ENCODE measurements around the gene CRYZL1. TPM values are rescaled to one million over a fixed set of nuclear protein-coding genes. Genes with fewer than 3 reads are reported as not detected.

The CRYZL1 gene
- total and polyA plus RNA-seq, 4 experiments from 2014 or later = 34.4 to 64.2 (median 51.3) TPM

- no peaks in the 10 kb centered on the region for H3K4me1 Mint-ChIP-seq
- Histone ChIP-seq H3K36me3 (ENCODE audit: insufficient read depth, low read length) (no peaks in the 10 kb centered on the region), H3K27ac (ENCODE audit: low read depth, low read length) (no peak overlapping the region), H3K4me1 (ENCODE audit: insufficient read depth, low read length) (no peaks in the 10 kb centered on the region), H3K27me3 (ENCODE audit: insufficient read depth, low read length) (no peaks in the 10 kb centered on the region), H3K4me3 (ENCODE audit: low read length in 2 of 2) (no peak overlapping the region), H3K9me3 (ENCODE audit: control insufficient read depth in 1 of 2, low read length in 2 of 2) (no peaks in the 10 kb centered on the region)
- CTCF ChIA-PET (ENCODE audit: partially characterized antibody) = no interaction called here
- no peak overlapping the region for H3K27ac Mint-ChIP-seq
- POLR2A ChIA-PET (ENCODE audit: partially characterized antibody) = no interaction called here
- intact Hi-C loops (cut with micrococcal nuclease) = no loop called here
- H3K36me3 Mint-ChIP-seq = no peaks in the 10 kb centered on the region
- no peak for DNase-seq
- no peak overlapping the region for H3K4me3 Mint-ChIP-seq
- peaks cover 2 to 4% of the 10 kb centered on the region in 2 donors for H3K27me3 Mint-ChIP-seq
- peaks cover 0 to 5% (median under 1%) of the 10 kb centered on the region in 8 donors for H3K9me3 Mint-ChIP-seq
Measured at GRCh38 chr21:33662046-33662445, 20.5 kb upstream of the CRYZL1 start.

GRCh38 chr21:33661146-33661545 lies 19.6 kb upstream of the CRYZL1 start:
- Mint-ChIP-seq H3K9me3 (peaks cover 0 to 5% (median under 1%) of the 10 kb centered on the region in 8 donors), H3K4me3 (no peak overlapping the region), H3K27ac (no peak overlapping the region), H3K4me1 (no peaks in the 10 kb centered on the region), H3K36me3 (no peaks in the 10 kb centered on the region), H3K27me3 (peaks cover 2 to 4% of the 10 kb centered on the region in 2 donors)
- no peak for DNase-seq
- no peaks in the 10 kb centered on the region for H3K4me1 ChIP-seq (ENCODE audit: insufficient read depth, low read length)
- H3K36me3 ChIP-seq (ENCODE audit: insufficient read depth, low read length) = no peaks in the 10 kb centered on the region
- intact Hi-C loops (cut with micrococcal nuclease) = no loop called here
- no peak overlapping the region for H3K27ac ChIP-seq (ENCODE audit: low read depth, low read length)
- POLR2A ChIA-PET (ENCODE audit: partially characterized antibody) = no interaction called here
- no peak overlapping the region for H3K4me3 ChIP-seq (ENCODE audit: low read length in 2 of 2)
- H3K9me3 ChIP-seq (ENCODE audit: control insufficient read depth in 1 of 2, low read length in 2 of 2) = no peaks in the 10 kb centered on the region
- CTCF ChIA-PET (ENCODE audit: partially characterized antibody) = interaction anchor here (0.9 kb wide), 1 partner anchor 11 kb away, joined by 3 read pairs; no protein-coding TSS in a partner anchor
- H3K27me3 ChIP-seq (ENCODE audit: insufficient read depth, low read length) = no peaks in the 10 kb centered on the region

GRCh38 chr21:33660406-33660805 lies 18.9 kb upstream of the CRYZL1 start:
- H3K27me3 Mint-ChIP-seq = peaks cover 2 to 6% of the 10 kb centered on the region in 2 donors
- Histone ChIP-seq H3K36me3 (ENCODE audit: insufficient read depth, low read length) (no peaks in the 10 kb centered on the region), H3K4me3 (ENCODE audit: low read length in 2 of 2) (no peak overlapping the region), H3K27ac (ENCODE audit: low read depth, low read length) (no peak overlapping the region), H3K9me3 (ENCODE audit: control insufficient read depth in 1 of 2, low read length in 2 of 2) (no peaks in the 10 kb centered on the region), H3K4me1 (ENCODE audit: insufficient read depth, low read length) (no peaks in the 10 kb centered on the region), H3K27me3 (ENCODE audit: insufficient read depth, low read length) (no peaks in the 10 kb centered on the region)
- intact Hi-C loops (cut with micrococcal nuclease) = no loop called here
- no peak overlapping the region for H3K4me3 Mint-ChIP-seq
- peaks cover 0 to 5% (median under 1%) of the 10 kb centered on the region in 8 donors for H3K9me3 Mint-ChIP-seq
- no peaks in the 10 kb centered on the region for H3K4me1 Mint-ChIP-seq
- POLR2A ChIA-PET (ENCODE audit: partially characterized antibody) = no interaction called here
- no peak for DNase-seq
- no peaks in the 10 kb centered on the region for H3K36me3 Mint-ChIP-seq
- no peak overlapping the region for H3K27ac Mint-ChIP-seq
- CTCF ChIA-PET (ENCODE audit: partially characterized antibody) = interaction anchor here (0.9 kb wide), 1 partner anchor 10 kb away, joined by 3 read pairs; no protein-coding TSS in a partner anchor

GRCh38 chr21:33659568-33659949 lies 18.0 kb upstream of the CRYZL1 start:
- Histone ChIP-seq H3K4me1 (ENCODE audit: insufficient read depth, low read length) (no peaks in the 10 kb centered on the region), H3K27ac (ENCODE audit: low read depth, low read length) (no peak overlapping the region), H3K27me3 (ENCODE audit: insufficient read depth, low read length) (no peaks in the 10 kb centered on the region), H3K36me3 (ENCODE audit: insufficient read depth, low read length) (no peaks in the 10 kb centered on the region), H3K9me3 (ENCODE audit: control insufficient read depth in 1 of 2, low read length in 2 of 2) (no peaks in the 10 kb centered on the region), H3K4me3 (ENCODE audit: low read length in 2 of 2) (no peak overlapping the region)
- CTCF ChIA-PET (ENCODE audit: partially characterized antibody) = no interaction called here
- Mint-ChIP-seq H3K9me3 (peaks cover 0 to 5% (median under 1%) of the 10 kb centered on the region in 8 donors), H3K4me3 (no peak overlapping the region), H3K36me3 (no peaks in the 10 kb centered on the region), H3K4me1 (no peaks in the 10 kb centered on the region), H3K27me3 (peaks cover 2 to 6% of the 10 kb centered on the region in 2 donors), H3K27ac (no peak overlapping the region)
- no peak for DNase-seq
- POLR2A ChIA-PET (ENCODE audit: partially characterized antibody) = no interaction called here
- intact Hi-C loops (cut with micrococcal nuclease) = no loop called here

GRCh38 chr21:33658919-33659567 lies 17.5 kb upstream of the CRYZL1 start:
- intact Hi-C loops (cut with micrococcal nuclease) = no loop called here
- H3K4me1 ChIP-seq (ENCODE audit: insufficient read depth, low read length) = no peaks in the 10 kb centered on the region
- ChIA-PET CTCF (ENCODE audit: partially characterized antibody) (no interaction called here), POLR2A (ENCODE audit: partially characterized antibody) (no interaction called here)
- no peak for DNase-seq
- H3K27ac Mint-ChIP-seq = no peak overlapping the region
- no peak overlapping the region for H3K4me3 ChIP-seq (ENCODE audit: low read length in 2 of 2)
- H3K36me3 Mint-ChIP-seq = no peaks in the 10 kb centered on the region
- no peaks in the 10 kb centered on the region for H3K27me3 ChIP-seq (ENCODE audit: insufficient read depth, low read length)
- H3K9me3 Mint-ChIP-seq = peaks cover 0 to 5% (median under 1%) of the 10 kb centered on the region in 8 donors
- H3K4me1 Mint-ChIP-seq = no peaks in the 10 kb centered on the region
- H3K4me3 Mint-ChIP-seq = peak overlapping the region in 1 of 8 donors; percentile 37
- H3K9me3 ChIP-seq (ENCODE audit: control insufficient read depth in 1 of 2, low read length in 2 of 2) = no peaks in the 10 kb centered on the region
- no peak overlapping the region for H3K27ac ChIP-seq (ENCODE audit: low read depth, low read length)
- no peaks in the 10 kb centered on the region for H3K36me3 ChIP-seq (ENCODE audit: insufficient read depth, low read length)
- peaks cover 2 to 5% of the 10 kb centered on the region in 2 donors for H3K27me3 Mint-ChIP-seq

- intact Hi-C loops (cut with micrococcal nuclease) = no loop called here
- H3K27ac Mint-ChIP-seq = no peak overlapping the region
- H3K4me1 Mint-ChIP-seq = no peaks in the 10 kb centered on the region
- POLR2A ChIA-PET (ENCODE audit: partially characterized antibody) = no interaction called here
- Histone ChIP-seq H3K36me3 (ENCODE audit: insufficient read depth, low read length) (no peaks in the 10 kb centered on the region), H3K27ac (ENCODE audit: low read depth, low read length) (no peak overlapping the region), H3K9me3 (ENCODE audit: control insufficient read depth in 1 of 2, low read length in 2 of 2) (no peaks in the 10 kb centered on the region), H3K4me3 (ENCODE audit: low read length in 2 of 2) (no peak overlapping the region), H3K4me1 (ENCODE audit: insufficient read depth, low read length) (no peaks in the 10 kb centered on the region), H3K27me3 (ENCODE audit: insufficient read depth, low read length) (no peaks in the 10 kb centered on the region)
- DNase-seq = no peak
- peaks cover 2 to 4% of the 10 kb centered on the region in 2 donors for H3K27me3 Mint-ChIP-seq
- H3K4me3 Mint-ChIP-seq = no peak overlapping the region
- H3K36me3 Mint-ChIP-seq = no peaks in the 10 kb centered on the region
- CTCF ChIA-PET (ENCODE audit: partially characterized antibody) = no interaction called here
- peaks cover 0 to 5% (median under 1%) of the 10 kb centered on the region in 8 donors for H3K9me3 Mint-ChIP-seq
Measured at GRCh38 chr21:33657124-33657820, 15.7 kb upstream of the CRYZL1 start.

GRCh38 chr21:33655588-33656221 lies 14.2 kb upstream of the CRYZL1 start:
- intact Hi-C loops (cut with micrococcal nuclease) = no loop called here
- POLR2A ChIA-PET (ENCODE audit: partially characterized antibody) = no interaction called here

More at GRCh38 chr21:33655588-33656221, 14.2 kb upstream of the CRYZL1 start:
- Mint-ChIP-seq H3K27me3 (peaks cover 2% of the 10 kb centered on the region in 2 donors), H3K9me3 (no peaks in the 10 kb centered on the region), H3K4me3 (peak overlapping the region in 1 of 8 donors; percentile 9), H3K4me1 (no peaks in the 10 kb centered on the region), H3K27ac (no peak overlapping the region), H3K36me3 (no peaks in the 10 kb centered on the region)
- no peaks in the 10 kb centered on the region for H3K9me3 ChIP-seq (ENCODE audit: control insufficient read depth in 1 of 2, low read length in 2 of 2)
- H3K27me3 ChIP-seq (ENCODE audit: insufficient read depth, low read length) = no peaks in the 10 kb centered on the region
- no peaks in the 10 kb centered on the region for H3K36me3 ChIP-seq (ENCODE audit: insufficient read depth, low read length)
- CTCF ChIA-PET (ENCODE audit: partially characterized antibody) = no interaction called here
- no peak overlapping the region for H3K4me3 ChIP-seq (ENCODE audit: low read length in 2 of 2)
- H3K27ac ChIP-seq (ENCODE audit: low read depth, low read length) = no peak overlapping the region
- no peak for DNase-seq
- no peaks in the 10 kb centered on the region for H3K4me1 ChIP-seq (ENCODE audit: insufficient read depth, low read length)
